ENCODE measurements around the gene LRPAP1. TPM values are rescaled to one million over a fixed set of nuclear protein-coding genes. Genes with fewer than 3 reads are reported as not detected.
"Not testable (repeated sequence)": the region's sequence is repeated elsewhere in the genome, so short reads cannot be mapped to it uniquely, and the experiment has no call there.

LRPAP1 gene
- total and polyA plus RNA-seq, 5 donors = 207 to 325 (median 308) TPM

- Histone ChIP-seq H3K9me3 (ENCODE audit: control insufficient read depth, low read length) (no peaks in the 10 kb centered on the region), H3K27me3 (ENCODE audit: control insufficient read depth, insufficient read depth) (no peaks in the 10 kb centered on the region), H3K27ac (ENCODE audit: low read length) (no peak overlapping the region), H3K4me1 (ENCODE audit: control insufficient read depth, insufficient read depth, low read length) (no peaks in the 10 kb centered on the region), H3K4me3 (ENCODE audit: low read length) (no peak overlapping the region)
- ATAC-seq (no peak), DNase-seq (peak in 2 of 3 donors; percentile 10 to 28)
- WGBS = 89% methylated on average over 29 of the region's 29 CpGs
- intact Hi-C loops (cut with DNase I) = no loop called here
Measured at GRCh38 chr4:3516836-3517730, 15.1 kb downstream of the LRPAP1 start.

GRCh38 chr4:3516061-3516835 is 16.0 kb downstream of the LRPAP1 start:
- H3K9me3 ChIP-seq (ENCODE audit: control insufficient read depth, low read length) = no peaks in the 10 kb centered on the region
- intact Hi-C loops (cut with DNase I) = no loop called here
- H3K4me1 ChIP-seq (ENCODE audit: control insufficient read depth, insufficient read depth, low read length) = no peaks in the 10 kb centered on the region
- DNase-seq = peak in 2 of 3 donors; percentile 14 to 41
- no peak overlapping the region for H3K27ac ChIP-seq (ENCODE audit: low read length)
- WGBS = 91% methylated on average over 32 of the region's 32 CpGs
- no peak overlapping the region for H3K4me3 ChIP-seq (ENCODE audit: low read length)
- no peak for ATAC-seq
- no peaks in the 10 kb centered on the region for H3K27me3 ChIP-seq (ENCODE audit: control insufficient read depth, insufficient read depth)

DNA sequence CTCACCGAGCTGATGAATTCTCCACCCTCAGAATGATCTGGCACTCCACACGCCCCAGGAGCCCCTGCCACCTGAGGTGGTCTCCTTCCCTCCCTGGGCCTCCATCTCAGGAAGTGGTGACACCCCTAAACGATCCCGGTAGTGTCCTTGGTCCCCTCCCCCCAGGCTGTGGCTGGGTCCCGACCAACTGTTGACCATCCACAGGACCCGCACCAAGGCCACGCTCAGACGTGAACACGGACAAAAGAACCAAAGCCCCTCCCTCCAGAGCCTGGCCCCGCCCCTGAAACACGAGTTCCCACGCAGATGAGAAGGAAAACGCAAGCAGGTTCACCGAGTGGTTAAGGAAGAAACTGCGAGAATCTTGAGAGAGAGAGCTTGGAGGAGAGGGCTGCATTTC is 16.6 kb downstream of the LRPAP1 start:
- Histone ChIP-seq H3K9me3 (ENCODE audit: control insufficient read depth, low read length) (no peaks in the 10 kb centered on the region), H3K27me3 (ENCODE audit: control insufficient read depth, insufficient read depth) (no peaks in the 10 kb centered on the region), H3K4me1 (ENCODE audit: control insufficient read depth, insufficient read depth, low read length) (no peaks in the 10 kb centered on the region), H3K27ac (ENCODE audit: low read length) (no peak overlapping the region), H3K4me3 (ENCODE audit: low read length) (no peak overlapping the region)
- 86% methylated on average over 15 of the region's 15 CpGs for WGBS
- intact Hi-C loops (cut with DNase I) = no loop called here
- no peak for ATAC-seq
- DNase-seq = peak in 2 of 3 donors; percentile 15 to 16

DNA sequence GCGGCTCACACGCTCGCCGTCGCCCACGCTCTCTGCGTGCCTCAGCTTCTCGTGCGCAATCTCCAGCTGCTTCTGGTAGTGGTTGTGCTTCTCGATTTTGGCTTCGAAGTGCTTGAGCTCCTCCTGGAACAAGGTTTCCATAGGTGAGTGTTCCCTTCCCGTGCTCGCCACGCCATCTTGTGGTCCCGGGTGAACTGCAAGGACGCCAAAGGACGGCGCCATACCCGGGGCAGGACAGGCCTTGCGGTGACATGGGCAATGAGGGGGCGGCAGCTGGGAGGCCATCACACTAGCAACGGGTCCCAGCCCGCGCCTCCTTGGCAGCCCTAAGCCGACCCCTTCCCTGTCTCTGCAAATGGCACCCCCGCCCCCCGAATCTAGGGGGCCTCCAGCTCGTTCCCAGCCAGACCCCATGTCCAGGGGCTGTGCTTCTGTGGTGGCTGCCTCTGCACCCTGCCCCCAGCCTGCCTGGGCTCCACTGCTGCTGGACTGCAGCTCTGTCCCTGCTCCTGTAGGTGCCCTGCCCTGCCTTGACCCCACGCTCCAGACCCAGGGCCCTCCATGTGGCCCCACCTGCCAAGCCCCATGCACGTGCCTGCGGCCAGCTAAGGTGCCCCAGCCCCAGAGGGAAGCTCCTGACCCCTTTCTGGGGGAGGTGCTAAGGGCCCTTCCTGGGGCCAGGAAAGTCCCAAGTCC is 17.3 kb downstream of the LRPAP1 start:
- Histone ChIP-seq H3K4me1 (ENCODE audit: control insufficient read depth, insufficient read depth, low read length) (no peaks in the 10 kb centered on the region), H3K9me3 (ENCODE audit: control insufficient read depth, low read length) (no peaks in the 10 kb centered on the region), H3K4me3 (ENCODE audit: low read length) (no peak overlapping the region), H3K27ac (ENCODE audit: low read length) (no peak overlapping the region), H3K27me3 (ENCODE audit: control insufficient read depth, insufficient read depth) (no peaks in the 10 kb centered on the region)
- WGBS = 88% methylated on average over 31 of the region's 31 CpGs
- DNase-seq = peak; percentile 13 to 49 (median 44)
- peak in 1 of 2 donors; percentile 3 for ATAC-seq
- intact Hi-C loops (cut with DNase I) = no loop called here

GRCh38 chr4:3514221-3514780 is 17.9 kb downstream of the LRPAP1 start:
- intact Hi-C loops (cut with DNase I) = no loop called here
- ATAC-seq (peak in 1 of 2 donors; percentile 4), DNase-seq (peak; percentile 10 to 38 (median 36))

DNA sequence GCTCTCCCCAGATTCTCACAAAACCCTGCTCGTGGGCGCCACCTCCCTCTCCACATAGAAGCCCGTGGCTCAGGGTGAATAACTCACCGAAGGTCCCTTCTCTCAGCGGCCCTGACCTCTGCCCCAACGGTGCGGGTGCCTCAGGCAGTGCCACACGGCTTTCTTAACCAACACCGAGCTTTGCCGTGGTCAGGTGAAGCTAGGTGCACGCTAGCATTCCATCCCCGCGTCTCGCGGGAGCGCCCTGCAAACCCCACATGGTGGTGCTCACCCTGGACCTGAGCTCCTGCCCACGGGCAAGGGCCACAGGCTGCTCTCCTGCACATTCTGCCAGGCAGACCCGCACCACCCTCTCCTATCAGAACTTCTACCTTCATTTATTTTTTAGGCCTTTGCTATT is 18.4 kb downstream of the LRPAP1 start:
- Histone ChIP-seq H3K4me1 (ENCODE audit: control insufficient read depth, insufficient read depth, low read length) (no peaks in the 10 kb centered on the region), H3K9me3 (ENCODE audit: control insufficient read depth, low read length) (no peaks in the 10 kb centered on the region), H3K27me3 (ENCODE audit: control insufficient read depth, insufficient read depth) (no peaks in the 10 kb centered on the region), H3K4me3 (ENCODE audit: low read length) (no peak overlapping the region), H3K27ac (ENCODE audit: low read length) (no peak overlapping the region)
- intact Hi-C loops (cut with DNase I) = no loop called here
- DNase-seq (peak in 2 of 3 donors; percentile 12 to 25), ATAC-seq (no peak)
- WGBS = 94% methylated on average over 18 of the region's 18 CpGs

More at GRCh38 chr4:3514221-3514780, 17.9 kb downstream of the LRPAP1 start:
- Histone ChIP-seq H3K27me3 (ENCODE audit: control insufficient read depth, insufficient read depth) (no peaks in the 10 kb centered on the region), H3K27ac (ENCODE audit: low read length) (no peak overlapping the region), H3K4me1 (ENCODE audit: control insufficient read depth, insufficient read depth, low read length) (no peaks in the 10 kb centered on the region), H3K4me3 (ENCODE audit: low read length) (no peak overlapping the region), H3K9me3 (ENCODE audit: control insufficient read depth, low read length) (no peaks in the 10 kb centered on the region)
- 89% methylated on average over 17 of the region's 17 CpGs for WGBS

DNA sequence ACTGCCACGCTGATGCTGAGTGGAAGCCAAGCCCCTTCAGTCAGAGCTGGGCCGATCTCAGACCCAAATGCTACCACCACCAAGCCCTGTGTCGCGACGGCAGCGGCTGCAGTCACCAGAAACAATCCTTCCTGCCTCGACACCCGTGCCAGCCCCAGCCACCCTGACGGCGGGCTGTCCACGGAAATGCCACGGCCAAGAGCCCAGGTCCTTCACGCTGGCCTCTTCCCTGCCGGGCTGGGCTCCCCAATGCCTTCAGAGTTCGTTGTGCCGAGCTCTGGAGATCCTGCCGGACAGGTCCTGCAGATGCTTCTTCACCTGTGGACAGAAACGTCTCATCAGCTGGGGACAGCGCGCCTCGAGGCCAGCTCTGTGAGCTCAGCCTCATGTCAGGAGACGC is 19.5 kb downstream of the LRPAP1 start:
- no peaks in the 10 kb centered on the region for H3K9me3 ChIP-seq (ENCODE audit: control insufficient read depth, low read length)
- intact Hi-C loops (cut with DNase I) = no loop called here
- no peak overlapping the region for H3K27ac ChIP-seq (ENCODE audit: low read length)

DNA sequence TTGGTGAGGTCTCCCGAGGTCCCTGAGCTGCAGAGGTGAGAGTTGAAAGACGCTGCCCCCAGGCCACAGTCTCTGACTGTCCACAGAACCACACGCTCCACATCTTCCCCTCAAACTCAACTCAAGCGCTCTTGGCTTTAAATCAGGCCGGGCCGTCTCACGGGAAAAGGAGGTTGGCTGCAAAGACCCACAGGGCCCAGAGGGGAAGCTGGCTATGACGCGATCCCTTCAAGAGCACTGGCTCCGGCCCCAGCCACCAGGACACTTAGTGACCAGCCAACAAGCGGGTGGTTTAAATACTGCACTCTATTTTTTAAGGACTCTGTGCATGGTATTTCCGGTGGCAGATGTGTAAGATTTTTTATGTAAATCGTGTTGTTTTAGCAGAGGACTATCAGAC is 19.9 kb downstream of the LRPAP1 start:
- peak; percentile 22 to 65 (median 52) for DNase-seq
- H3K27me3 ChIP-seq (ENCODE audit: control insufficient read depth, insufficient read depth) = no peaks in the 10 kb centered on the region
- peak in 1 of 2 donors; percentile 27 for ATAC-seq
- intact Hi-C loops (cut with DNase I) = no loop called here
- no peaks in the 10 kb centered on the region for H3K4me1 ChIP-seq (ENCODE audit: control insufficient read depth, insufficient read depth, low read length)
- H3K4me3 ChIP-seq (ENCODE audit: low read length) = no peak overlapping the region
- H3K27ac ChIP-seq (ENCODE audit: low read length) = no peak overlapping the region
- 85% methylated on average over 13 of the region's 13 CpGs for WGBS
- H3K9me3 ChIP-seq (ENCODE audit: control insufficient read depth, low read length) = no peaks in the 10 kb centered on the region

More for the DNA sequence above, 19.5 kb downstream of the LRPAP1 start:
- Histone ChIP-seq H3K4me1 (ENCODE audit: control insufficient read depth, insufficient read depth, low read length) (no peaks in the 10 kb centered on the region), H3K4me3 (ENCODE audit: low read length) (no peak overlapping the region), H3K27me3 (ENCODE audit: control insufficient read depth, insufficient read depth) (no peaks in the 10 kb centered on the region)
- 92% methylated on average over 22 of the region's 22 CpGs for WGBS
- DNase-seq (peak; percentile 6 to 56 (median 26)), ATAC-seq (no peak)

- DNase-seq = peak; percentile 1 to 37 (median 28)
- intact Hi-C loops (cut with DNase I); H3K27ac ChIP-seq (ENCODE audit: low read length); H3K4me1 ChIP-seq (ENCODE audit: control insufficient read depth, insufficient read depth, low read length); H3K27me3 ChIP-seq (ENCODE audit: control insufficient read depth, insufficient read depth); H3K9me3 ChIP-seq (ENCODE audit: control insufficient read depth, low read length); H3K4me3 ChIP-seq (ENCODE audit: low read length); ATAC-seq: not testable (repeated sequence)
- WGBS = 99% methylated on average over 20 of the region's 27 CpGs
Measured at GRCh38 chr4:3511601-3512000, 20.6 kb downstream of the LRPAP1 start.

DNA sequence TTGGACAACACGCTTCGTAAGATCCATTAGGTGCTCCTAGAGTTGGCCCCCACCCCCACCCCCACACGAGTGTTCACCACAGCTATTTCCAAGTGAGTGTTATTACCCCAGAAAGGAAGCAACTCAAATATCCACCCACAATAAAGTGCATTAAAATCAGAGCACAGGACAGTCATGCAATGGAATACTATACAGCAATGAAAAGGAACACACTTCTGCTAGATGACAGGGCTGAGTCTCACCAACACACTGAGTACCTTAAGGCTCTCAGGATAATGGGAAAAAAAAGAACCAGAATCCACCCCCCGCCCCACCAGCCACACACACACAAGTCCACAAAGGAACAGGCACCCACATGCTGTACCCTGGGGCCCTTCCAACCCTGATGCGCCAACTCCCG is 21.0 kb downstream of the LRPAP1 start:
- Histone ChIP-seq H3K4me1 (ENCODE audit: control insufficient read depth, insufficient read depth, low read length) (no peaks in the 10 kb centered on the region), H3K27ac (ENCODE audit: low read length) (no peak overlapping the region), H3K4me3 (ENCODE audit: low read length) (no peak overlapping the region), H3K9me3 (ENCODE audit: control insufficient read depth, low read length) (no peaks in the 10 kb centered on the region), H3K27me3 (ENCODE audit: control insufficient read depth, insufficient read depth) (no peaks in the 10 kb centered on the region)
- DNase-seq = peak in 1 of 3 donors; percentile 2
- WGBS = 98% methylated on average over 6 of the region's 6 CpGs
- intact Hi-C loops (cut with DNase I) = no loop called here
- ATAC-seq = no peak
